Stimulated activated CD4-positive, alpha-beta T cell treated with anti-CD3 and anti-CD28 coated beads, TNF-alpha, amount 100 ng/mL, for 1 hour (primary cell): ENCODE measurements around the gene NBEAL2.

Source experiments
- DNase-seq, 3 donors: peaks; one replicate each; pipeline ENCODE4 v3.0.0-alpha.2; 2020; ENCODE audit warnings: low read depth in 3 of 3, low spot score in 1 of 3

Gene NBEAL2

GRCh38 chr3:46986782-46987310, 7.4 kb downstream of the NBEAL2 start:
- no peak for DNase-seq

GRCh38 chr3:46987319-46987742, 7.9 kb downstream of the NBEAL2 start:
- no peak for DNase-seq

- DNase-seq: peak; percentile 69 to 75 (median 74)
Observed at GRCh38 chr3:46987743-46988401, 8.4 kb downstream of the NBEAL2 start.

GRCh38 chr3:46988616-46989015, 9.2 kb downstream of the NBEAL2 start:
- no peak for DNase-seq

GRCh38 chr3:46989146-46989810, 9.8 kb downstream of the NBEAL2 start:
- DNase-seq: no peak

- no peak for DNase-seq
Observed at GRCh38 chr3:46990573-46991374, 11.3 kb downstream of the NBEAL2 start.

GRCh38 chr3:46991406-46992165, 12.1 kb downstream of the NBEAL2 start:
- no peak for DNase-seq

GRCh38 chr3:46992231-46992630, 12.8 kb downstream of the NBEAL2 start:
- DNase-seq: no peak

- no peak for DNase-seq
Observed at GRCh38 chr3:46993292-46993691, 13.8 kb downstream of the NBEAL2 start.

- no peak for DNase-seq
Observed at GRCh38 chr3:46993986-46994385, 14.5 kb downstream of the NBEAL2 start.

- DNase-seq: no peak
Observed at GRCh38 chr3:46994801-46995731, 15.6 kb downstream of the NBEAL2 start.

GRCh38 chr3:46995901-46996562, 16.6 kb downstream of the NBEAL2 start:
- no peak for DNase-seq

GRCh38 chr3:46996689-46997452, 17.4 kb downstream of the NBEAL2 start:
- no peak for DNase-seq

- no peak for DNase-seq
Observed at GRCh38 chr3:46997453-46998091, 18.1 kb downstream of the NBEAL2 start.

- DNase-seq: peak; percentile 41 to 64 (median 61)
Observed at GRCh38 chr3:46998121-46998851, 18.8 kb downstream of the NBEAL2 start.

- DNase-seq: no peak
Observed at GRCh38 chr3:46998852-46999515, 19.5 kb downstream of the NBEAL2 start.
